ENCODE results near the gene TDRD3.

TDRD3 gene

GRCh38 chr13:60572855-60573254 lies 175.8 kb downstream of the TDRD3 start:
- peaks cover 9% of the 10 kb centered on the region for H3K36me3 Mint-ChIP-seq (ENCODE audit: insufficient read depth)
- H3K27me3 Mint-ChIP-seq: no peaks in the 10 kb centered on the region

GRCh38 chr13:60574735-60575134 lies 177.7 kb downstream of the TDRD3 start:
- Mint-ChIP-seq H3K4me3 (no peak overlapping the region), H3K27ac (ENCODE audit: low read depth) (no peak overlapping the region), H3K27me3 (no peaks in the 10 kb centered on the region), H3K36me3 (ENCODE audit: insufficient read depth) (peaks cover 6% of the 10 kb centered on the region), H3K9me3 (no peaks in the 10 kb centered on the region), H3K4me1 (no peaks in the 10 kb centered on the region)
- DNase-seq (ENCODE audit: low spot score in 2 of 2): no peak
- no peak for ATAC-seq (replicated peaks; ENCODE audit: extremely low read depth, poor library complexity, severe bottlenecking)

More at GRCh38 chr13:60572855-60573254, 175.8 kb downstream of the TDRD3 start:
- Mint-ChIP-seq H3K4me3 (no peak overlapping the region), H3K4me1 (no peaks in the 10 kb centered on the region), H3K9me3 (no peaks in the 10 kb centered on the region), H3K27ac (ENCODE audit: low read depth) (no peak overlapping the region)
- ATAC-seq (replicated peaks; ENCODE audit: extremely low read depth, poor library complexity, severe bottlenecking): no peak
- no peak for DNase-seq (ENCODE audit: low spot score in 2 of 2)

- no peak for DNase-seq (ENCODE audit: low spot score in 2 of 2)
- Mint-ChIP-seq H3K27me3 (no peaks in the 10 kb centered on the region), H3K36me3 (ENCODE audit: insufficient read depth) (peaks cover 6% of the 10 kb centered on the region), H3K27ac (ENCODE audit: low read depth) (no peak overlapping the region), H3K4me3 (no peak overlapping the region), H3K4me1 (no peaks in the 10 kb centered on the region), H3K9me3 (no peaks in the 10 kb centered on the region)
- no peak for ATAC-seq (replicated peaks; ENCODE audit: extremely low read depth, poor library complexity, severe bottlenecking)
Observed at GRCh38 chr13:60575142-60575541, 178.1 kb downstream of the TDRD3 start.

GRCh38 chr13:60577761-60578160 lies 180.7 kb downstream of the TDRD3 start:
- no peak overlapping the region for H3K27ac Mint-ChIP-seq (ENCODE audit: low read depth)
- H3K4me1 Mint-ChIP-seq: no peaks in the 10 kb centered on the region
- no peak overlapping the region for H3K4me3 Mint-ChIP-seq
- ATAC-seq (replicated peaks; ENCODE audit: extremely low read depth, poor library complexity, severe bottlenecking) (no peak), DNase-seq (ENCODE audit: low spot score in 2 of 2) (no peak)
- H3K27me3 Mint-ChIP-seq: no peaks in the 10 kb centered on the region
- no peaks in the 10 kb centered on the region for H3K9me3 Mint-ChIP-seq
- peaks cover 2% of the 10 kb centered on the region for H3K36me3 Mint-ChIP-seq (ENCODE audit: insufficient read depth)

GRCh38 chr13:60583196-60583888 lies 186.3 kb downstream of the TDRD3 start:
- Mint-ChIP-seq H3K36me3 (ENCODE audit: insufficient read depth) (no peaks in the 10 kb centered on the region), H3K27me3 (peaks cover 17% of the 10 kb centered on the region), H3K9me3 (no peaks in the 10 kb centered on the region), H3K27ac (ENCODE audit: low read depth) (no peak overlapping the region), H3K4me3 (no peak overlapping the region), H3K4me1 (peaks cover 4% of the 10 kb centered on the region)
- ATAC-seq (replicated peaks; ENCODE audit: extremely low read depth, poor library complexity, severe bottlenecking) (no peak), DNase-seq (ENCODE audit: low spot score in 2 of 2) (no peak)

GRCh38 chr13:60583911-60584753 lies 187.1 kb downstream of the TDRD3 start:
- peaks cover 4% of the 10 kb centered on the region for H3K4me1 Mint-ChIP-seq
- no peaks in the 10 kb centered on the region for H3K9me3 Mint-ChIP-seq
- H3K36me3 Mint-ChIP-seq (ENCODE audit: insufficient read depth): no peaks in the 10 kb centered on the region
- no peak overlapping the region for H3K4me3 Mint-ChIP-seq
- ATAC-seq (replicated peaks; ENCODE audit: extremely low read depth, poor library complexity, severe bottlenecking): no peak
- no peak overlapping the region for H3K27ac Mint-ChIP-seq (ENCODE audit: low read depth)
- H3K27me3 Mint-ChIP-seq: peaks cover 17% of the 10 kb centered on the region
- no peak for DNase-seq (ENCODE audit: low spot score in 2 of 2)

GRCh38 chr13:60584976-60585375 lies 188.0 kb downstream of the TDRD3 start:
- Mint-ChIP-seq H3K27me3 (peaks cover 17% of the 10 kb centered on the region), H3K27ac (ENCODE audit: low read depth) (no peak overlapping the region), H3K9me3 (no peaks in the 10 kb centered on the region), H3K36me3 (ENCODE audit: insufficient read depth) (no peaks in the 10 kb centered on the region), H3K4me3 (no peak overlapping the region), H3K4me1 (peaks cover 4% of the 10 kb centered on the region)
- ATAC-seq (replicated peaks; ENCODE audit: extremely low read depth, poor library complexity, severe bottlenecking) (no peak), DNase-seq (ENCODE audit: low spot score in 2 of 2) (no peak)

- H3K27me3 Mint-ChIP-seq: no peaks in the 10 kb centered on the region
- H3K9me3 Mint-ChIP-seq: no peaks in the 10 kb centered on the region
- H3K27ac Mint-ChIP-seq (ENCODE audit: low read depth): no peak overlapping the region
- H3K36me3 Mint-ChIP-seq (ENCODE audit: insufficient read depth): no peaks in the 10 kb centered on the region
- no peak for DNase-seq (ENCODE audit: low spot score in 2 of 2)
- no peak overlapping the region for H3K4me3 Mint-ChIP-seq
- H3K4me1 Mint-ChIP-seq: no peaks in the 10 kb centered on the region
- ATAC-seq (replicated peaks; ENCODE audit: extremely low read depth, poor library complexity, severe bottlenecking): no peak
Observed at GRCh38 chr13:60590800-60591747, 194.1 kb downstream of the TDRD3 start.

GRCh38 chr13:60603049-60603448 lies 206.0 kb downstream of the TDRD3 start:
- Mint-ChIP-seq H3K27me3 (peaks cover 3% of the 10 kb centered on the region), H3K27ac (ENCODE audit: low read depth) (no peak overlapping the region), H3K9me3 (no peaks in the 10 kb centered on the region), H3K4me1 (no peaks in the 10 kb centered on the region), H3K4me3 (no peak overlapping the region), H3K36me3 (ENCODE audit: insufficient read depth) (peaks cover 2% of the 10 kb centered on the region)
- DNase-seq (ENCODE audit: low spot score in 2 of 2): no peak
- ATAC-seq (replicated peaks; ENCODE audit: extremely low read depth, poor library complexity, severe bottlenecking): no peak

- Mint-ChIP-seq H3K27me3 (no peaks in the 10 kb centered on the region), H3K36me3 (ENCODE audit: insufficient read depth) (peaks cover 2% of the 10 kb centered on the region), H3K9me3 (no peaks in the 10 kb centered on the region)
Observed at GRCh38 chr13:60604058-60604457, 207.0 kb downstream of the TDRD3 start.

GRCh38 chr13:60608954-60609353 lies 211.9 kb downstream of the TDRD3 start:
- no peaks in the 10 kb centered on the region for H3K9me3 Mint-ChIP-seq
- ATAC-seq (replicated peaks; ENCODE audit: extremely low read depth, poor library complexity, severe bottlenecking): no peak

More at GRCh38 chr13:60604058-60604457, 207.0 kb downstream of the TDRD3 start:
- no peak for DNase-seq (ENCODE audit: low spot score in 2 of 2)
- ATAC-seq (replicated peaks; ENCODE audit: extremely low read depth, poor library complexity, severe bottlenecking): no peak
- Mint-ChIP-seq H3K27ac (ENCODE audit: low read depth) (no peak overlapping the region), H3K4me3 (no peak overlapping the region), H3K4me1 (no peaks in the 10 kb centered on the region)

GRCh38 chr13:60611523-60611922 lies 214.5 kb downstream of the TDRD3 start:
- DNase-seq (ENCODE audit: low spot score in 2 of 2): no peak
- Mint-ChIP-seq H3K27me3 (peaks cover 13% of the 10 kb centered on the region), H3K9me3 (no peaks in the 10 kb centered on the region), H3K27ac (ENCODE audit: low read depth) (no peak overlapping the region), H3K4me3 (no peak overlapping the region), H3K36me3 (ENCODE audit: insufficient read depth) (peaks cover 2% of the 10 kb centered on the region), H3K4me1 (no peaks in the 10 kb centered on the region)
- no peak for ATAC-seq (replicated peaks; ENCODE audit: extremely low read depth, poor library complexity, severe bottlenecking)

More at GRCh38 chr13:60608954-60609353, 211.9 kb downstream of the TDRD3 start:
- Mint-ChIP-seq H3K4me1 (no peaks in the 10 kb centered on the region), H3K27me3 (peaks cover 13% of the 10 kb centered on the region), H3K27ac (ENCODE audit: low read depth) (no peak overlapping the region), H3K36me3 (ENCODE audit: insufficient read depth) (peaks cover 2% of the 10 kb centered on the region), H3K4me3 (no peak overlapping the region)
- no peak for DNase-seq (ENCODE audit: low spot score in 2 of 2)
